ENCODE data around the gene LRIT1. TPM values are rescaled to one million over a fixed set of nuclear protein-coding genes. Genes with fewer than 3 reads are reported as not detected.

Gene LRIT1
- polyA plus RNA-seq, 5 donors: not detected

DNA sequence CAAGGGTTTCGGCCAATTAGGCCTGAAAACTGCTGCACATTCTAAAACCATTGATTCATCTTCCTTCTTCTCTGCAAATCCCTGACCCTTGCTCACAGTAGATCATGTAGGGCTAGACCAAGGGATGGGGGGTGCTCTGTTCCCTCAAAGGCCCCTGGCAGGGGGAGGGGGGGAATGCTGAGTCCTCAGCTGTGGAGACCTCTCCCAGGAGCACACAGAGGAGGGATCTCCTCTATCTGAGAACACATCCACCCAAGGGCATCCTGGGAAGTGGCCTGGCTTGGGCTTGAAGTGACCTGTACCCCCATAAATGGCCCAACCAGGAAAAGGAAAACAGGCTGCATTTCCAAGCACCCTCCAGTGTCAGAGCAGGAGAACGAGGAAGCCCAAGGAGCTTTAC, 48.0 kb downstream of the LRIT1 start:
- no peak for DNase-seq

DNA sequence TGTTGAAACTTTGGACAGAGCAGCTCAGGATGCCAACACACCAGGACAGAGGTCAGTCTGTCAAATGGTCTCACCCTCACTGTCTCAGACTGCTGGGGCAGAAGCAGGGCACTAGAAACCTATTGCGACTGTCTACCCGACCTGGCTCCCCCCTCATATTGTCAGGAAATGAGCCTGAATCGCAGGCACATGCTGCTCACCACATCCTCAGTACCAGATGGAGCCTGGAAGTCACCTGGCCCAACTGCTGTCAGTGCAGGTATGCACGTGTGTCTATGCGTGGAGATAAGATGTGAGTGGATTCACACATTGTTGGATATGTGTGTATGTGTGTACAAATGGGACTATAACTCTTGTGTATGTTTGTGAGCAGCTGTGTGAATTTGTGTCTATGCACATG, 50.2 kb downstream of the LRIT1 start:
- no peak for DNase-seq

DNA sequence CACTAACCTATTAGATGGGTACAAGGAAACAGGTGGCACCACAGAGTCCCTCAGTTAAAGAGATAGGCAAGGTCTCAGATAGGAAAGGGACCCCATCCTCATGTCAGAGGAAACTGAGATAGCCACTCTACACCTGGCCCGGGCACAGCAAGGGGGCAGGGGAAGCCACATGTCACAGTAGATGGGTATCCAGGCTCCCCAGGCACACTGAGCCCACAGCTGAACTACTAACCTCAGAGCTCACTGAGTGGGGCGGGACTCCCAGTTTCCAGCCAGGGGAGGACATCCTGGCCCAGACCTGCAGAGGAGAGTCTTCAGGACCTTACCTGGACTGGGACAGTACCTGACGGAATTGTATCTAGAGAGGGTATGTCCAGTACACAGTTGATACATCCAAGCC, 50.7 kb downstream of the LRIT1 start:
- no peak for DNase-seq

DNA sequence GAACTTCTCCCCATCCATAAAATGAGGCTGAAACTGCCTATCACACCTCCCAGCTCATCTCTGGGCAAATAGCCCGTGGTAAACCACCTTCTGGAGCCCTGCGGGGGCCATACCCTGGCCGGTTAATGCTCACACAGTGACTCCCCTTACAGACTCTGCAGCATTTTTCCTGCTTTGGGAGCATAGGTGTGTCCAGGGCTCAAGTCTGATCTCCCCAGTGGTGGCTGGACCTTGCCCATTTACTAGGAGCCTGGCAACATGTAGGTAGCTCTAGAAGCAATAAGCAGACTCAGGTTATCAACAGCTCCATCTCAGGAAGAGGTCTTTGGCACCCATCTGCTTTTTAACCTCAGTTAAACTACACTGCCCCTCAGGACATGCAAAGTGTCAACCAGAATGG, 52.5 kb downstream of the LRIT1 start:
- no peak for DNase-seq

DNA sequence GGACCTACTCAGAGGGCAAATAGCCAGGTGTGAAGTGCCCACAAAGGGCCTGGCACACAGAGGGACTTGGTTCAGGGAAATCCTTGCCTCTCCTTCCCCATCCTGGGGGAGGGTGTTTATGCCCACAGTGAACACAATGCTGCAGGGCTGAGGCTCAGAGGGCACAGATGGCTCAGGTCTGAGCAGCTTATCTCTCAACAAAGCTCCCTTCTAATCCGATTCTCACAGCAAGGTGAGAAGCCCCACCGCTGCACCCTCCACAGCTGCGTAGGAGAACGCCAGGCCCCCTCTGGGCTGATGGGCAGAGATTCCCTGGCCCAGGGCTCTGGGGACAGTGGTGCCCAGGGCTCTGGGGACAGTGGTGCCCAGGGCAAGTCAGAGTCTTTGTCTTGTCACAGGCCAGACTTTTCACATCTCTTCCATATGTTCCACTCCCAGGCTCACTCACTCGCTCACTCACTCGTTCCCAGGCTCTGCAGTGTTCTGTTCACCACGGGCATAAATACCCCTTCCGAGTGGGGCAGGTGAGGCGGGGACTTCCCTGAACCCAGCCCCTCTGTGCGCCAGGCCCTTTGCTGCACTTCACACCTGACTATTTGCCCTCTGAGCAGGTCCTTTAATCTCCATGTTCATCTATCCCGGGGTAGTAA, 55.7 kb downstream of the LRIT1 start:
- no peak for DNase-seq

DNA sequence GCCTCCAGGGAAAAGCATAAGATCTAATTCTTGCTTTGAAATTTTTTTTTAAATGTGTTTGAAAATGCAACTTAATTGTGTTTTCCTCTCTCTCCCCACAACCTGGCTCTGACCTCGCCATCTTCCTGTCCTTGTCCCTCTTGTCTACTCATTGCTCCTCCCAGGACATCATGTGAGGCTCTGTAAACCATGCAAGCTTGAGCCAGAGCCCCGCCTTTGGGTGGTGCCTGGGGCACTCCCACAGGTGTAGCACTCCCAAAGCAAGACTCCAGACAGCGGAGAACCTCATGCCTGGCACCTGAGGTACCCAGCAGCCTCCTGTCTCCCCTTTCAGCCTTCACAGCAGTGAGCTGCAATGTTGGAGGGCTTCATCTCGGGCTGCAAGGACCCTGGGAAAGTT, 56.8 kb downstream of the LRIT1 start:
- no peak for DNase-seq

DNA sequence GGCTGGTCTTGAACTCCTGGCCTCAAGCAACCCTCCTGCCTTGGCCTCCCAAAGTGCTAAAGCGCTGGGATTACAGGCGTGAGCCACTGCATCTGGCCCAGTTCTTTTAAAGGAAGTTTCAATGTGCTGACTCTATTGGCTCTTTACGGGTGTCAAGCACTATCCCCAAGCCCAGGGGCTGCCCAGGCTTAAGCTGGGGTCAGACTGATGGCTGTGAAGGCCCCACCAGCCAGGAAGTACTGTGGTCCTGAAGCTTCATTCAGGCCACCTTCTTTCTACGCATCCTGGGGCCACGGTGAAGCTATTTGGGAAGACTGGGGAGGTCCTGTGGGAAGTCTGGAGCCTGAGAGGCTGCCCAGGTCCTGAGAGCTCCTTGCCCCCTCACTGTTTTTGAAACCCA, 59.7 kb downstream of the LRIT1 start:
- no peak for DNase-seq

Other genes starting within 250 kb of the LRIT1 start
- gene GHITM, start 102.0 kb downstream of the LRIT1 start, polyA plus RNA-seq (ENCODE audit: insufficient read depth in 1 of 5, insufficient read length in 5 of 5, low replicate concordance in 1 of 5): 100 to 1,000 TPM; 109 to 136 (median 122) TPM
- gene GPR15LG, start 67.7 kb downstream of the LRIT1 start, polyA plus RNA-seq (ENCODE audit: insufficient read depth in 1 of 5, insufficient read length in 5 of 5, low replicate concordance in 1 of 5): under 1 TPM in 1 of 5 donors, not detected in 4; 0.15 TPM
- gene CDHR1, start 47.0 kb downstream of the LRIT1 start, polyA plus RNA-seq (ENCODE audit: insufficient read depth in 1 of 5, insufficient read length in 5 of 5, low replicate concordance in 1 of 5): under 1 TPM; 0.10 to 0.40 (median 0.23) TPM
- gene LRIT2, start 16.0 kb downstream of the LRIT1 start, polyA plus RNA-seq (ENCODE audit: insufficient read depth in 1 of 5, insufficient read length in 5 of 5, low replicate concordance in 1 of 5): not detected
- 1 to 10 TPM in 1 of 5 donors, under 1 TPM in 1, not detected in 3; 0.27 to 1.3 TPM for gene RGR, start 3.5 kb upstream of the LRIT1 start, polyA plus RNA-seq (ENCODE audit: insufficient read depth in 1 of 5, insufficient read length in 5 of 5, low replicate concordance in 1 of 5)
- gene CCSER2, start 87.0 kb upstream of the LRIT1 start, polyA plus RNA-seq (ENCODE audit: insufficient read depth in 1 of 5, insufficient read length in 5 of 5, low replicate concordance in 1 of 5): 10 to 100 TPM; 29.9 to 43.7 (median 39.4) TPM